ENCODE data around the gene MPP3. TPM values are rescaled to one million over a fixed set of nuclear protein-coding genes. Genes with fewer than 3 reads are reported as not detected.

Gene MPP3
- polyA plus RNA-seq, result 4.9 TPM
- long read RNA-seq, donor 1, result 0 reads
- long read RNA-seq, donor 2, result 0 reads
- long read RNA-seq, donor 3, result 0 reads
- long read RNA-seq, donor 4, result 0 reads
- long read RNA-seq, donor 5, result 0 reads
- long read RNA-seq, donor 6, partial matches to known transcripts, result 0 of 1 reads
- long read RNA-seq, donor 6, other reads (novel, unspliced or antisense), result 0 of 1 reads
- long read RNA-seq, donor 7, result 0 reads
- long read RNA-seq, donor 8, partial matches to known transcripts, result 0 of 1 reads
- long read RNA-seq, donor 8, other reads (novel, unspliced or antisense), result 0 of 1 reads
- long read RNA-seq, donor 9, result 0 reads
- long read RNA-seq, donor 10, result 0 reads
- long read RNA-seq, donor 11, result 0 reads

- no peaks in the 10 kb centered on the region for H3K36me3 ChIP-seq (ENCODE audit: control insufficient read depth, insufficient read depth, low read length)
- H3K9me3 ChIP-seq (ENCODE audit: control insufficient read depth, low read depth, low read length), result no peaks in the 10 kb centered on the region
- peak; percentile 44 to 81 for DNase-seq
- no peak within 1 kb of the TSS for H3K27ac ChIP-seq (ENCODE audit: low read length)
- peak within 1 kb of the TSS; percentile 36 for H3K4me3 ChIP-seq (ENCODE audit: low read length)
- H3K4me1 ChIP-seq (ENCODE audit: control insufficient read depth, insufficient read depth, low read length), result peaks cover 5% of the 10 kb centered on the region
- peaks cover 29% of the 10 kb centered on the region for H3K27me3 ChIP-seq (ENCODE audit: control insufficient read depth, insufficient read depth, low read length)
- no CpG with 5 or more reads among the region's 87 CpGs for WGBS (ENCODE audit: insufficient coverage, low lambda C conversion rate)
These were observed at the start of gene MPP3 for GRCh38 chr17:43832976-43833829. TSS of gene MPP3 (minus strand) at chr17:43833146. CDS start at chr17:43831906, 1,240 bp downstream.

- no peaks in the 10 kb centered on the region for H3K9me3 ChIP-seq (ENCODE audit: control insufficient read depth, low read depth, low read length)
- H3K36me3 ChIP-seq (ENCODE audit: control insufficient read depth, insufficient read depth, low read length), result no peaks in the 10 kb centered on the region
- H3K27ac ChIP-seq (ENCODE audit: low read length), result no peak overlapping the region
- no peak overlapping the region for H3K4me3 ChIP-seq (ENCODE audit: low read length)
- DNase-seq, result no peak
- H3K27me3 ChIP-seq (ENCODE audit: control insufficient read depth, insufficient read depth, low read length), result no peaks in the 10 kb centered on the region
- no CpG with 5 or more reads among the region's 27 CpGs for WGBS (ENCODE audit: insufficient coverage, low lambda C conversion rate)
- H3K4me1 ChIP-seq (ENCODE audit: control insufficient read depth, insufficient read depth, low read length), result peaks cover 27% of the 10 kb centered on the region
These were observed 49.0 kb upstream of the MPP3 start for GRCh38 chr17:43881758-43882505.

GRCh38 chr17:43881181-43881580, 48.2 kb upstream of the MPP3 start:
- Histone ChIP-seq H3K36me3 (ENCODE audit: control insufficient read depth, insufficient read depth, low read length) (no peaks in the 10 kb centered on the region), H3K4me1 (ENCODE audit: control insufficient read depth, insufficient read depth, low read length) (peaks cover 32% of the 10 kb centered on the region), H3K27me3 (ENCODE audit: control insufficient read depth, insufficient read depth, low read length) (no peaks in the 10 kb centered on the region), H3K4me3 (ENCODE audit: low read length) (no peak overlapping the region), H3K27ac (ENCODE audit: low read length) (no peak overlapping the region), H3K9me3 (ENCODE audit: control insufficient read depth, low read depth, low read length) (no peaks in the 10 kb centered on the region)
- DNase-seq, result no peak
- whole genome bisulfite sequencing (ENCODE audit: insufficient coverage, low lambda C conversion rate), result no CpG with 5 or more reads among the region's 12 CpGs

GRCh38 chr17:43880420-43880991, 47.6 kb upstream of the MPP3 start:
- Histone ChIP-seq H3K36me3 (ENCODE audit: control insufficient read depth, insufficient read depth, low read length) (no peaks in the 10 kb centered on the region), H3K27ac (ENCODE audit: low read length) (no peak overlapping the region), H3K27me3 (ENCODE audit: control insufficient read depth, insufficient read depth, low read length) (no peaks in the 10 kb centered on the region), H3K4me3 (ENCODE audit: low read length) (no peak overlapping the region), H3K4me1 (ENCODE audit: control insufficient read depth, insufficient read depth, low read length) (peaks cover 32% of the 10 kb centered on the region), H3K9me3 (ENCODE audit: control insufficient read depth, low read depth, low read length) (no peaks in the 10 kb centered on the region)
- peak in 1 of 2 donors; percentile 20 for DNase-seq
- WGBS (ENCODE audit: insufficient coverage, low lambda C conversion rate), result no CpG with 5 or more reads among the region's 20 CpGs

GRCh38 chr17:43879723-43880419, 46.9 kb upstream of the MPP3 start:
- Histone ChIP-seq H3K27me3 (ENCODE audit: control insufficient read depth, insufficient read depth, low read length) (no peaks in the 10 kb centered on the region), H3K36me3 (ENCODE audit: control insufficient read depth, insufficient read depth, low read length) (no peaks in the 10 kb centered on the region), H3K27ac (ENCODE audit: low read length) (no peak overlapping the region), H3K4me1 (ENCODE audit: control insufficient read depth, insufficient read depth, low read length) (peaks cover 37% of the 10 kb centered on the region), H3K9me3 (ENCODE audit: control insufficient read depth, low read depth, low read length) (no peaks in the 10 kb centered on the region), H3K4me3 (ENCODE audit: low read length) (no peak overlapping the region)
- WGBS (ENCODE audit: insufficient coverage, low lambda C conversion rate), result no CpG with 5 or more reads among the region's 20 CpGs
- DNase-seq, result no peak

GRCh38 chr17:43878260-43879175, 45.6 kb upstream of the MPP3 start:
- no peak overlapping the region for H3K4me3 ChIP-seq (ENCODE audit: low read length)
- H3K36me3 ChIP-seq (ENCODE audit: control insufficient read depth, insufficient read depth, low read length), result no peaks in the 10 kb centered on the region
- no peaks in the 10 kb centered on the region for H3K9me3 ChIP-seq (ENCODE audit: control insufficient read depth, low read depth, low read length)
- peaks cover 49% of the 10 kb centered on the region for H3K4me1 ChIP-seq (ENCODE audit: control insufficient read depth, insufficient read depth, low read length)
- DNase-seq, result peak; percentile 85 to 90
- WGBS (ENCODE audit: insufficient coverage, low lambda C conversion rate), result no CpG with 5 or more reads among the region's 13 CpGs
- peak overlapping the region; percentile 29 for H3K27ac ChIP-seq (ENCODE audit: low read length)
- H3K27me3 ChIP-seq (ENCODE audit: control insufficient read depth, insufficient read depth, low read length), result no peaks in the 10 kb centered on the region

- Histone ChIP-seq H3K9me3 (ENCODE audit: control insufficient read depth, low read depth, low read length) (no peaks in the 10 kb centered on the region), H3K27me3 (ENCODE audit: control insufficient read depth, insufficient read depth, low read length) (no peaks in the 10 kb centered on the region), H3K36me3 (ENCODE audit: control insufficient read depth, insufficient read depth, low read length) (no peaks in the 10 kb centered on the region), H3K4me3 (ENCODE audit: low read length) (no peak overlapping the region), H3K27ac (ENCODE audit: low read length) (peak overlapping the region; percentile 29), H3K4me1 (ENCODE audit: control insufficient read depth, insufficient read depth, low read length) (peaks cover 57% of the 10 kb centered on the region)
- no peak for DNase-seq
- no CpG with 5 or more reads among the region's 10 CpGs for WGBS (ENCODE audit: insufficient coverage, low lambda C conversion rate)
These were observed 44.7 kb upstream of the MPP3 start for GRCh38 chr17:43877451-43878155.

- H3K36me3 ChIP-seq (ENCODE audit: control insufficient read depth, insufficient read depth, low read length), result no peaks in the 10 kb centered on the region
- H3K4me1 ChIP-seq (ENCODE audit: control insufficient read depth, insufficient read depth, low read length), result peaks cover 63% of the 10 kb centered on the region
- H3K9me3 ChIP-seq (ENCODE audit: control insufficient read depth, low read depth, low read length), result no peaks in the 10 kb centered on the region
- WGBS (ENCODE audit: insufficient coverage, low lambda C conversion rate), result no CpG with 5 or more reads among the region's 7 CpGs
- H3K27me3 ChIP-seq (ENCODE audit: control insufficient read depth, insufficient read depth, low read length), result no peaks in the 10 kb centered on the region
- no peak overlapping the region for H3K4me3 ChIP-seq (ENCODE audit: low read length)
- no peak overlapping the region for H3K27ac ChIP-seq (ENCODE audit: low read length)
- DNase-seq, result no peak
These were observed 44.1 kb upstream of the MPP3 start for GRCh38 chr17:43877031-43877430.

All from large intestine (tissue), 12 donors.